Measurements from ENCODE around the gene CGRRF1.

CGRRF1 gene

DNA sequence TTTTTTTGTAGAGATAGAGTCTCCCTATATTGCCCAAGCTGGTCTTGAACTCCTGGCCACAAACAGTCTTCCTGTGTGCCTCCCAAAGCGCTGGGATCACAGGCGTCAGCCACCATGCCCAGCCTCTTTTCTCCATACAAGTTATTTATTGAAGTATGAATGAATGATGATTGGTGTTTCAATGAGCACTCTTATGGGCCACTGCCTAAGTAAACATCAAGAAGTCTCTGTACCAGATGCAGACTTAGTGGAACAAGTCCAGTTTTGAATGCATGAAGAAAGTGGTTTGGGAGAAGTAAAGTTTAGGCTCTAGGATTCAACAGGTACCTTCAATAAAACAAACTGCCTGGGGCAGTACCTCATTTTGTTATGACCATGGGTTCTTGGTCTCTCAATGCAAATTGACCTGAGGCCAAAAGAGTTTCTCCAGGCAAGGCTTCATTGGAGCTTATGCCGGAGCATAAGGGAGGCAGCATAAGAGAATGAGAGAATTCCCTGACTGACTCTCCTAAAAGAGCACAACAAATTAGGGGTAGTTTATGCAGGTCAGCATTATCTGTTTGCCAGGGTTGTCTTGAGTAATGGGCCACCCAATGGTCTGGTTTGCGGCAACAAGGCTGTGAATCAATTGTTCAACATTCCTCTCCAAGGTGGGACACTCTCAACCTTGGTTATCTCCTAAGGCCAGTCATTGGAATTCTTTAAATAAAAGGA, 19.8 kb upstream of the CGRRF1 start:
- no peak for DNase-seq (ENCODE audit: low read depth)

GRCh38 chr14:54490445-54491175, 19.1 kb upstream of the CGRRF1 start:
- DNase-seq (ENCODE audit: low read depth) = no peak

- DNase-seq (ENCODE audit: low read depth) = no peak
Measured at GRCh38 chr14:54493293-54493692, 16.4 kb upstream of the CGRRF1 start.

- DNase-seq (ENCODE audit: low read depth) = no peak
Measured at GRCh38 chr14:54497224-54497623, 12.5 kb upstream of the CGRRF1 start.

DNA sequence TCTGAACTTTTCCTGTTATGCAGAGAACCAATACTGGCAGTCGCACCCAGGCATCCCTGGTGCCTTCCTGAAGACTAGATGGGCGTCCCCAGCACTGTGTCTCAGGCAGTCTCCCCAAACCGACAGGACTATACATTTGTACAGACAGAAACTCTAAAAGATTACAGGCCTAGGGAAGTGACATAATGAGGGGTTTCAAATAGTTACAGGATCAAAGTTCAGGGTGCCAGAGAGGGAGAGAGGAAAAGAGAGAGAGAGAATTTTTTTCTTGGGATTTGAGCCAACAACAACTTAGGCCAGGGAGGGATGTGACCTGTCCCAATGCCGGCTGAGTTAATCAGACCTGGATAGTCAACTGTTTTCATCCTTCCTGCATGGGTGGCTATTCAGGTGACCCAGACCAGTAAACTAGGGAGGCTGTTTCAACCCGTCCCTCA, 11.6 kb upstream of the CGRRF1 start:
- DNase-seq (ENCODE audit: low read depth) = no peak

GRCh38 chr14:54498579-54498978, 11.1 kb upstream of the CGRRF1 start:
- DNase-seq (ENCODE audit: low read depth) = no peak

- DNase-seq (ENCODE audit: low read depth) = no peak
Measured at GRCh38 chr14:54500744-54501143, 9.0 kb upstream of the CGRRF1 start.

DNA sequence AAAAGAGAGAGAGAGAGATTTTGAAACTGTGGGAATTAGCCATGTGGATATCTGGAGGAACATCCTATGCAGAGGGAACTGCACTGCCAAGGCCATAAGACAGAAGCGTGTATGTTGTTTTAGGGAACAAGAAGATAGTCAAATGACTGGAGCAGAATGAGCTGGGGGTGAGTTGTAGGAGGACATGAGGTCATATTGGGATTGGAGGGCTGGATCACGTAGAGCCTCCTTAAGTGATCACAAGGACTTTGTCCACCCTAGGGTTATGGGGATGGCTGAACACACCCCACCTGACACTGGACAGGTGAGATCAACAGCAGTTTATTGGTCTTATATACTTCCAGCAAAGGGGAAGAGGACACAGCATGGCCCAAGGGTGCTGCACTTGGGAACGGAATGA, 8.2 kb upstream of the CGRRF1 start:
- DNase-seq (ENCODE audit: low read depth) = no peak

- DNase-seq (ENCODE audit: low read depth) = no peak
Measured at GRCh38 chr14:54502602-54503001, 7.1 kb upstream of the CGRRF1 start.

DNA sequence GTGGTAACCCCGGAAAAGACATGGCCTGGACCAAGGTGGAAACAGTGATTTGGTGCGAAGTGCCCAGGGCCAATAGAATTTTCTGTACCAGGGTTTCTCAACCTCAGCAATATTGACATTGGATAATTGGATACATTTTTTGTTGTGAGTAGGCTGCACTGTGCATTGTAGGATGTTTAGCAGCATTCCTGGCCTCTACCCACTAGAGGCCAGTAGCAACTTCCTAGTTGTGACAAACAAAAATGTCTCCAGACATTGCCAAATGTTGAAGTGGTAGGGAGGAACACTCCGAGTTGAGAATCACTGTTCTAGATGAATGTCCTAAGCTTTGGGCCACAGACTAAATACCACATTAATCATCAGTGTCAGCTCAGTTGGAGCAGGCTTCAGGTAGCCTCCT, 6.2 kb upstream of the CGRRF1 start:
- no peak for DNase-seq (ENCODE audit: low read depth)

DNA sequence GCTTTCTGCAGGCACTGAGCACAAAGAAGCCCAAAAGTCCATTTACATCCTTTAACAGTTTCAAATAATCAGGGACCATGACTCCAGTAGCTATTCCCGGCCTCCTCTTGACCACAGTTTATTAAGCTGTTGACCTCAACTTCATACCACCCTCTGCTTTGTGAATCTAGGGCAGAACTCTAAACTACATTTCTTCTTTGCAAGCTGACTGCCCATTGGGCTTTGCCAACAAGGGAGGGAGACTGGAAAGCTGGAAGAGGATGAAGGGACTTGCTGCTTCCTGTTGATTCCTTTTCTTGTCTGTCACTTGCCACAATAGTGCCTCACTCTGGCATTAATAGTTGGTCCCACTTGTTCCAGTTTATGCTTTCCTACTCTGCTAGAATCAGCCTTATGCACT, 2.7 kb downstream of the CGRRF1 start:
- no peak for DNase-seq (ENCODE audit: low read depth)

DNA sequence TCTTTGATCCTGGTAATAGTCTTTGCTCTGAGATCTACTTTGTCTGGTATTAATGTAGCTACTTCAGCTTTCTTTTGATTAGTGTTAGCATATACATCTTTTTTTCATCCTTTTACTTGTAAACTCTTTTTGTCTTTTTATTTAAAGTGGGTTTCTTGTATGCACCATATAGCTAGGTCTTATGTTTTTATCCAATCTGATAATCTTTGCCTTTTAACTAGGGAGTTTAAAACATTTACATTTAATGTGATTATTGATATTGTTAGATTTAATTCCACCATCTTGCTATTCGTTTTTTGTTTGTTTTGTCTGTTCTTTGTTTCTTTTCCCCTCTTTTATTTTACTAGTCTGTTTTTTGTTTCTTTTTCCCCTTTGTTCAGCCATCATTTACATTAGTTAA, 6.0 kb downstream of the CGRRF1 start:
- no peak for DNase-seq (ENCODE audit: low read depth)

DNA sequence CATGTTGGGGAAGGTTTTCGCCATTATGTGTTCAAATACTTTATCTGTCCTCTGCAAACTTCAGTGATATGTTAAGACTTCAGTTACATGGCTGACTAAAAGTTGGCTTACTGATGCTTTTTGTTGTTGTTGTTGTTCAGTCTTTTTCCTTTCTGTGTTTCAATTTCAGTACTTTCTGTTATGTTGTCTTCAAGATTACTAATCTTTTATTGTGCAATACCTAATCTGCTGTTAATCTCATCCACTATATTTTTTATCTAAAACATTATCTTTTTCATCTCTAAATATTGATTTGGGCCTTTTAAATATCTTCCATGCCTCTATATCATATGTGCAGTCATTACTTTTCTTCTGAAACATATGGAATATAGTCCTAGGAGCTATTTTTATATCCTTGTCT, 7.0 kb downstream of the CGRRF1 start:
- no peak for DNase-seq (ENCODE audit: low read depth)

DNA sequence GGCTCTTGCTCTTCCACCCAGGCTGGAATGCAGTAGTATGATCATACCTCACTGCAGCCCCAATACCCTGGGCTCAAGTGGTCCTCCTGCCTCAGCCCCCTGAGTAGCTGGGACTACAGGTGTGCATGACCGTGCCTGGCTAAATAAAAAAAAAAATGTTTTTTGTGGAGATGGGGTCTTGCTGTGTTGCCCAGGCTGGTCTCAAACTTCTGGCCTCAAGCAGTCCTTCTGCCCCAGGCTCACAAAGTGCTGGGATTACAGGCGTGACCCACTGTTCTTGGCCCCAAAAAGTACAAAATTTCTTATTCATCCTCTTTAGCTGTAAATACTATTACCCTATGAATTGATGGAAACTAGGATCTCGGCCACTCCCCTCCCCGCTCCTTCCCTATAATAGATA, 14.7 kb downstream of the CGRRF1 start:
- no peak for DNase-seq (ENCODE audit: low read depth)

GRCh38 chr14:54528973-54529372, 19.3 kb downstream of the CGRRF1 start:
- no peak for DNase-seq (ENCODE audit: low read depth)

DNA sequence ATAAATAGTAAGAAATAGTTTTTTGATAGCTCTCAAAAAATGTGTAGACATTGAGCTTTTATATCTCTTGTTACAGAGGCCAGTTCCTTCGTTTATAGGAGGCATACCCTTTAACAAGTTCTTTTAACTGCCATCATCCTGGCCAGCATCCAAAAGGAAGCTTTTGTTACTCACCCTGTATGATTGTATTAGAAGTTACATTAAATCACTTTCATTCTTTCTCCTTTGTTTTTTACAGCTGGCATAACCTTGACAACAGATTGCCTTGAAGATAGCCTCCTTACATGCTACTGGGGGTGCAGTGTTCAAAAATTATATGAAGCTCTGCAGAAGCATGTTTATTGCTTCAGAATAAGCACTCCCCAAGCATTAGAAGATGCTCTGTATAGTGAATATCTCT, 20.1 kb downstream of the CGRRF1 start:
- DNase-seq (ENCODE audit: low read depth) = peak; percentile 13

DNA sequence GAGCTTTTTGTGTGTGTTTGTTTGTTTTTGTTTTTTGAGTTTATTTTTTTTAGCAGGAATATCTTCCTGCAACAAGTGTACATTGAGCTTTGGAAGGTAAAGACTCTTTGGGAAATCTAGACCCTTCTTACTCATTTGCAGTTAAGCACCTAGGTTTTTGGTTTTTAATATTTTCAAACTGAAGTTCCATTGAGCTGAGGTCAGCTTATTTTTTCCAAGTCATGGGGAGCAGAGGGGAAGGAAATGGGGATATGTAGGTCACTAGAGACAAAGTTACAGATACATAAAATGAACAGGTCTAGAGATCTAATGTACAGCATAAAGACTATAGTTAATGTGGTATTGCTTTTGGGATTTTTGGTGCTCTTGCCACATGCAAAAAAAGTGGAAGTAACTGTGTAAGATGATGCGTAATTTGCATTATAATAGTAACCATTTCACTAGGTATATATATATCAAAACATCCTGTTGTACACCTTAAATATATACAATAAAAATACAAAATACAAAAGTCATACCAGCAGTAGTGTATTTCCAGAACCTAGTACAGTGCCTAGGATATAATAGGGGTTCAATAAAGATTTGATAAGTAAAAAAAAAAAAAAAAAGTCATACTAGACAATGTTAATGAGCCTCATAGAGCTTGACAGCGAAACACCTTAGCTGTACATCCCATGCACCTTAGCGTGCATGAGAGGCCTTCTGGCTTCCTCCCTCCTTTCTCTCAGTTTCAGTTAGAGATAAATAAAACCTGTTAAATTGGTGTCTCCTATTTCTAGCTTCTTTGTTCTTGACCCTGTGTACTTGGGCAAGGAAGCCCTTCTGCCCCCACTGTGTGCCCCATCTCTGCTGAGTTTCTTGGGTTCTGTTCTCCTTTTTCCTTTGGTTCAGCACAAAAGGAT, 22.7 kb downstream of the CGRRF1 start:
- no peak for DNase-seq (ENCODE audit: low read depth)

GRCh38 chr14:54533100-54533499, 23.4 kb downstream of the CGRRF1 start:
- DNase-seq (ENCODE audit: low read depth) = no peak

DNA sequence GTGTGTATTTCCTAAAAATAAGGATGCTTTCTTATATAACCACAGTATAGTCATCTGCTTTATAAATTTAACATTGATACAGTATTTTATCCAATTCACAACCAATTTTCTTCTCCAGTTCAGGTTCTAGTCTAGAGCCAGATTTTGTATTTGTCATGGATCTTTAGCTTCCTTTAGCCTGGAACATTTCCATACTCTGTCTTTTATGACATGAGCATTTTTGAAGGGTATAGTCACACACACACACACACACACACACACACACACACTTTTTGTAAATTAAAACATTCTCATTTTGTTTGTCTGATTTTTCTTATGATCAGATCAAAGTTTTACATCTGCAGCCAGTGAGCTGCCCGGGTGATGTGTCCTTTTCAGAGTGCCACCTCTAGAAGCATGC, 25.4 kb downstream of the CGRRF1 start:
- no peak for DNase-seq (ENCODE audit: low read depth)

- no peak for DNase-seq (ENCODE audit: low read depth)
Measured at GRCh38 chr14:54535646-54536045, 25.9 kb downstream of the CGRRF1 start.

DNA sequence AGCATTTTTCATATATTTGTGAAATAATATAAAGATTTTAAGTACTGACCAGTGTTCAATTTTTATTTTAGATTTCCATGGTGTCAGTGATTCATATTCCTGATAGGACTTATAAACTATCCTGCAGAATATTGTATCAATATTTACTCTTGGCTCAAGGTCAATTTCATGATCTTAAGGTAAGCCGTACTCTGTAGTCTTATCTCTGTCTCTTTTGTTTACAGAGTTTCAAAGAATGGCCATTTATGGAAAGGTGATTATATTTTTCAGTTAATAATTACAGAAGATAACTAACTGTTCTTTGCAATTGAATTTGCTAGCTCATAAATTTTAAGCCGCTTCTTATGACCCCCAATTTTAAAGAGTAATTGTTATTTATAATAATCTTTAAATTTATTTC, 27.9 kb downstream of the CGRRF1 start:
- DNase-seq (ENCODE audit: low read depth) = no peak

GRCh38 chr14:54538055-54538454, 28.3 kb downstream of the CGRRF1 start:
- DNase-seq (ENCODE audit: low read depth) = no peak

GRCh38 chr14:54547583-54547982, 37.9 kb downstream of the CGRRF1 start:
- no peak for DNase-seq (ENCODE audit: low read depth)

All from fibroblast of the conjunctiva (primary cell).